ENCODE data around the gene KRT72. TPM values are rescaled to one million over a fixed set of nuclear protein-coding genes. Genes with fewer than 3 reads are reported as not detected.

Gene KRT72
- total and polyA plus RNA-seq, 10 donors: 0.52 to 2.2 (median 0.93) TPM; not detected in 1

DNA sequence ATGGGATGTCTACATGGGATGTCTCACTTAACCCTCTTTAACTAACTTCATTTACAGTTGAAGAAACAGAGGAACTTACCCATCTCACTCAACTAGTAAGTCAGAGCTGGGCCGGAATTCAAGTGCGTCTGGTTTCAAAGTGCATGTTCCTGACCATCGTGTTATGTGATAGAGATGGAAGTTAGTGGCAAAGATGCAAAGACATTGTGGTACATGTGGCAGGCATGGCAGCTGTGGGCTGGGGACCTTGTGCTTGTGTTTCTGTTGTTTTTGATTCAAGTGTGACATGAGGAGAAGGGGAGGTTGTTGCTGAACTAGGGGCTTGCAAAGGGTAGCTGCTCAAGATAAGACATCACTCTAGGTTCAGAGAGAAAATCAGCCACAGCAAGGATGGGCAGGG lies 25.3 kb downstream of the KRT72 start:
- no peak for TF ChIP-seq POLR2AphosphoS5 (IDR thresholded peaks at IDR 0.05)
- TF ChIP-seq, protein P1, sequence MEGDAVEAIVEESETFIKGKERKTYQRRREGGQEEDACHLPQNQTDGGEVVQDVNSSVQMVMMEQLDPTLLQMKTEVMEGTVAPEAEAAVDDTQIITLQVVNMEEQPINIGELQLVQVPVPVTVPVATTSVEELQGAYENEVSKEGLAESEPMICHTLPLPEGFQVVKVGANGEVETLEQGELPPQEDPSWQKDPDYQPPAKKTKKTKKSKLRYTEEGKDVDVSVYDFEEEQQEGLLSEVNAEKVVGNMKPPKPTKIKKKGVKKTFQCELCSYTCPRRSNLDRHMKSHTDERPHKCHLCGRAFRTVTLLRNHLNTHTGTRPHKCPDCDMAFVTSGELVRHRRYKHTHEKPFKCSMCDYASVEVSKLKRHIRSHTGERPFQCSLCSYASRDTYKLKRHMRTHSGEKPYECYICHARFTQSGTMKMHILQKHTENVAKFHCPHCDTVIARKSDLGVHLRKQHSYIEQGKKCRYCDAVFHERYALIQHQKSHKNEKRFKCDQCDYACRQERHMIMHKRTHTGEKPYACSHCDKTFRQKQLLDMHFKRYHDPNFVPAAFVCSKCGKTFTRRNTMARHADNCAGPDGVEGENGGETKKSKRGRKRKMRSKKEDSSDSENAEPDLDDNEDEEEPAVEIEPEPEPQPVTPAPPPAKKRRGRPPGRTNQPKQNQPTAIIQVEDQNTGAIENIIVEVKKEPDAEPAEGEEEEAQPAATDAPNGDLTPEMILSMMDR (IDR thresholded peaks at IDR 0.05 in 8 of 11, conservative IDR thresholded peaks at IDR 0.05 in 3 of 11): no peak
- TF ChIP-seq POLR2A (IDR thresholded peaks at IDR 0.05): no peak
- Histone ChIP-seq H3K4me1 (no peaks in the 10 kb centered on the region), H3K27me3 (replicated peaks in 1 of 7) (peaks cover 0 to 16% (median 0%) of the 10 kb centered on the region in 7 donors), H3K27ac (no peak overlapping the region), H3K9me3 (no peaks in the 10 kb centered on the region), H3K4me3 (no peak overlapping the region), H3K36me3 (no peaks in the 10 kb centered on the region)
- WGBS, 5 donors: 67 to 88% (median 85%) methylated on average over 3 of the region's 3 CpGs
- DNase-seq: peak; percentile 32
- intact Hi-C loops (cut with DNase I; ENCODE audit: low total_unique reads): no loop called here

DNA sequence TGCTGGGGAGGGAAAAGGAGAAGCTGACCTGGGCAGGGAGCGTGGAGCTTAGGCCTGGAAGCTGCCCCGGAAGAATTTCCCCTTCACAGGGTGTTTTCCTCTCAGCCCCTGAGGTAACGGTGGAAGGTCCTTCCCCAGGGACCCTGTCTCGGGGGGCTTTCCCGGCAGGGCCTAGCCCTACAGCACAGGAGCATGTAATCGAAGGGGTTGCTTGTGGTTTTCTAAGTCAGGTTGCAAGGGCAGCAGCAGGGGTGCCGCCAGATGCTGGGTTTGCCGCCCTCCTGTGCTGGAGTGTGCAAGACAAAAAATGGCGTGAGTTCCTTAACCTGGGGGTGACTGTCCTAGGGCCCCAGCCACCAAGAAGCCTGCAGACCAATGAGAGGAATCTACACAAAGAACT lies 26.0 kb downstream of the KRT72 start:
- intact Hi-C loops (cut with DNase I; ENCODE audit: low total_unique reads): no loop called here
- Histone ChIP-seq H3K36me3 (no peaks in the 10 kb centered on the region), H3K4me1 (no peaks in the 10 kb centered on the region), H3K27ac (no peak overlapping the region), H3K27me3 (replicated peaks in 1 of 7) (peaks cover 0 to 20% (median 0%) of the 10 kb centered on the region in 7 donors), H3K9me3 (no peaks in the 10 kb centered on the region), H3K4me3 (no peak overlapping the region)
- TF ChIP-seq POLR2A (IDR thresholded peaks at IDR 0.05) (no peak), POLR2AphosphoS5 (IDR thresholded peaks at IDR 0.05) (no peak)
- TF ChIP-seq, protein P1 (IDR thresholded peaks at IDR 0.05 in 8 of 11, conservative IDR thresholded peaks at IDR 0.05 in 3 of 11): no peak
- WGBS, 5 donors: 77 to 96% (median 84%) methylated on average over 5 to 9 of the region's 9 CpGs
- peak; percentile 34 for DNase-seq

DNA sequence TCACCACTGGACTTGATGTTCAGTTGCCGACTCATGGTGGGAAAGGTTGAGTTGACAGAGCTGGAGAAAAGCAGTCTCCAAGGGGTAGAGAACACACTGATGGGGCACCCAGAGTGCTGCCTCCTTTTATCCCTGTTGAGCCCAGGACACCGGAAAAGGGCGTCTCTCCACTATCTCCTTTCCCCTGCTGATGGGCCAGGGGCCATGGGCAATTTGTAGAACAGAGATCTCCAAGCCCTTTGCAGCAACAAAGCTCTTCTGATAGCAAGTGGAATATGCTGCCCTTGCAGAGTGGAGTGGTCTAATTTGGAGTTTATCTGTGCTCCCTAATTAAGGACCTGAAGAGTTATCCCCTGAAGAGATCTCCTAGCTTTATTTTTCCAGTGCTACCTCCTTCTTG lies 27.5 kb downstream of the KRT72 start, which contains the start of gene KRT74:
TSS of gene KRT74 (minus strand) at position 101 of the 400 bp plus-strand sequence. CDS start at position 35, 66 bp downstream.
- intact Hi-C loops (cut with DNase I; ENCODE audit: low total_unique reads): no loop called here
- H3K27ac ChIP-seq: no peak within 1 kb of the TSS
- no peaks in the 10 kb centered on the region for H3K9me3 ChIP-seq
- TF ChIP-seq, protein P1 (IDR thresholded peaks at IDR 0.05 in 8 of 11, conservative IDR thresholded peaks at IDR 0.05 in 3 of 11): no peak
- TF ChIP-seq POLR2AphosphoS5 (IDR thresholded peaks at IDR 0.05) (no peak), POLR2A (IDR thresholded peaks at IDR 0.05) (no peak)
- H3K27me3 ChIP-seq (replicated peaks in 1 of 7): peaks cover 0 to 31% (median 0%) of the 10 kb centered on the region in 7 donors
- H3K36me3 ChIP-seq: no peaks in the 10 kb centered on the region
- no peak within 1 kb of the TSS for H3K4me3 ChIP-seq
- no peaks in the 10 kb centered on the region for H3K4me1 ChIP-seq
- WGBS, 5 donors: 84 to 96% (median 94%) methylated on average over 3 of the region's 3 CpGs
- DNase-seq: peak; percentile 32

DNA sequence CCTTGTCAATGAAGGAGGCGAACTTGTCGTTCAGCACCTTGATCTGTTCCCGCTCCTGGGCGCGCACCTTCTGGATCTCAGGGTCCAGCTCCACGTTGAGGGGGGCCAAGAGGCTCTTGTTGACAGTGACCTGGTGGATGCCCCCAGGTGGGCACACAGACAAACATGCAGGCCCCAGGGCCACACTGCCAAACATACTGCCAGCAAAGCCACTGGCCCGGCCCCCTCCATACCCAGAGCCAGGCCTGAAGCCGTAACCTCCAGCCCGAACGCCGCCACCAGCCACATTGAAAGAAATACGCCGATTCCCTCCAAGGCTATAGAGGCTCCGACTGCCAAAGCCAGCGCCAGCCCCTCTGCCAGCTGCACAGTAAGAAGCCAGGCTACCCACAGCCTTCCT lies 28.0 kb downstream of the KRT72 start:
- Histone ChIP-seq H3K36me3 (no peaks in the 10 kb centered on the region), H3K27ac (no peak overlapping the region), H3K9me3 (no peaks in the 10 kb centered on the region), H3K27me3 (replicated peaks in 1 of 7) (peaks cover 0 to 31% (median 0%) of the 10 kb centered on the region in 7 donors), H3K4me1 (no peaks in the 10 kb centered on the region), H3K4me3 (no peak overlapping the region)
- intact Hi-C loops (cut with DNase I; ENCODE audit: low total_unique reads): no loop called here
- 89 to 96% (median 91%) methylated on average over 10 to 15 of the region's 15 CpGs for WGBS, 5 donors
- TF ChIP-seq, protein P1 (IDR thresholded peaks at IDR 0.05 in 8 of 11, conservative IDR thresholded peaks at IDR 0.05 in 3 of 11): no peak
- TF ChIP-seq POLR2AphosphoS5 (IDR thresholded peaks at IDR 0.05) (no peak), POLR2A (IDR thresholded peaks at IDR 0.05) (no peak)
- peak; percentile 64 for DNase-seq

Measured in spleen (tissue), 11 donors.